NCI-H1092 treated with DMSO at 0.1 percent for 48 hours (cell line): ENCODE measurements around the gene PCNT.
"Not testable (repeated sequence)": the region's sequence is repeated elsewhere in the genome, so short reads cannot be mapped to it uniquely, and the experiment has no call there.

Experiments used
- DNase-seq: peaks from one replicate; lab custom pipeline; 2025; lab: John Stamatoyannopoulos, UW

PCNT gene

GRCh38 chr21:46308431-46308830 is 15.5 kb upstream of the PCNT start:
- DNase-seq = no peak

DNA sequence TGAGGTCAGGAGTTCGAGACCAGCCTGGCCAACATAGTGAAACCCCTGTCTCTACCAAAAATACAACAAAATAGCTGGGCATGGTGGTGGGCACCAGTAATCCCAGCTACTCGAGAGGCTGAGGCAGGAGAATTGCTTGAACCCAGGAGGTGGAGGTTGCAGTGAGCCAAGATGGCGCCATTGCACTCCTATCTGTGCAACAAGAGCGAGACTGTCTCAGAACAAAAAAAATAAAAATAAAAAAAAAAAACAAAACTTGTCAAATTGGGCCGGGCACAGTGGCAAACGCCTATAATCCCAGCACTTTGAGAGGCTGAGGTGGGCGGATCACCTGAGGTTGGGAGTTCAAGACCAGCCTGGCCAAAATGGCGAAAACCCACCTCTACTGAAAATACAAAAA is 13.7 kb upstream of the PCNT start:
- DNase-seq = not testable (repeated sequence)

- no peak for DNase-seq
Observed at GRCh38 chr21:46311568-46311967, 12.4 kb upstream of the PCNT start.

GRCh38 chr21:46312949-46313348 is 11.0 kb upstream of the PCNT start:
- no peak for DNase-seq

DNA sequence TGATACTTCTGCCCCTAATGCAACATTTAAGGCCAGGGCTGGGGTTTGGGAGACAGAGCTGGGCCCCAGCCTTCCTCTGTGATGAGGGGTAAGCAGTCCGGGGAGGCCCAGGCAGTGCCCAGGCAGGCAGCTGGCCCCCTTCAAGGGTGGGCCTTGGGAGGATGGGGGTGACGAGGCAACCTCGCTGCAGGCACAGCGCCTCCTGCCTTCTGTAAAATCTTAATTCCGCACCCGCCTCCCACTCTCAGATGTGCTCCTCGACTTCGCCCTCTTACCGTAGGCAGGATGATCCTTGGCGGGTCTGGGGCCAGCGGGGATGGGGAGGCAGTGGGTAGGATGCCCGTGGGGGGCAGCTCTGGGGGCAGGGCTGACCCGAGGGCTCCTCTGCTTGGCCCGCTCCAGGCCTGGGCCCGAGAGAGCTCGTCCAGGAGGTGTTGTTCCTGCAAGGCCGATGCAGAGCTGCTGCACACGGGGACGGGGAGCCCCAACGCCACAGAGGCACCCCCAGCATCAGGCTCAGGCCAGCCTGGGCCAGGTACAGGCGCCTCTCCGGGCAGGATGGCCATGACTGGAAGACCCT is 9.4 kb upstream of the PCNT start:
- no peak for DNase-seq

- no peak for DNase-seq
Observed at GRCh38 chr21:46316708-46317324, 7.1 kb upstream of the PCNT start.

DNA sequence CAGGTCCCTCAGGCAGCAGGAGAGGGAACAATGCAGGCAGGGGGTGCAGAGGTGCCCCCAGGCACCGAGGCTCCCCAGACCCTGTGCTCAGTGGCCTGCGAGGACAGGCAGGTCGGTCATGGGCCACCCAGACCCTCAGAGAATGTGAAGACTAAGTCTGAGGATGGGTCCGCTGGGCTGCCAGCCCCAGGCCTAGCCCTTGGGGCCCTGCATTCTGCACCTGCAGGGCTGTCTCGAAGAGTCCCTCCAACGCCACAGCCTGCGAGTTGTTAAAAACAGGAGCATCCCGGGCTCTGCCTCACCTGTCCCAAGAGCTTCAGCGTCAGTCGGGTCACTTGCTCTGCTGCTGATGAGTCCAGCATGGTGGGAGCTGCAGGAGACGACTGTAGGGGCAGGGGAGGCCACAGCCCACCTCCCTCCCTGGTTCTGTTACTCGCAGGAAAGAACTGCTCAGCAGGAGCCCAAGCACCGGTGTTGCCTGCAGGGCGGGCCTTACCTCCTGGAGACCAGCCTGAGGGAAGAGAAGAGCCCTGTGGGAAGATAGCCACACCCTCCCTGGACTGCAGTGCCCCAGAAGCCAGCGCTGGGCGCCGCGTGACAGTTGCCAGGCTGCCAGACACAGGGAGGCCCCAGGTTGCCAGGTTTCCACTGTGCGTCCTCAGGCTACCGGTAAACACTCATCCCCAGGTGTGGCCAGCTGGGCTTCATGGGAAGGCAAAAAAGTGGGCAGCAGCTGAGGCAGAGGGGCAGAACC is 6.1 kb upstream of the PCNT start:
- DNase-seq = no peak

- no peak for DNase-seq
Observed at GRCh38 chr21:46318464-46318845, 5.5 kb upstream of the PCNT start.

DNA sequence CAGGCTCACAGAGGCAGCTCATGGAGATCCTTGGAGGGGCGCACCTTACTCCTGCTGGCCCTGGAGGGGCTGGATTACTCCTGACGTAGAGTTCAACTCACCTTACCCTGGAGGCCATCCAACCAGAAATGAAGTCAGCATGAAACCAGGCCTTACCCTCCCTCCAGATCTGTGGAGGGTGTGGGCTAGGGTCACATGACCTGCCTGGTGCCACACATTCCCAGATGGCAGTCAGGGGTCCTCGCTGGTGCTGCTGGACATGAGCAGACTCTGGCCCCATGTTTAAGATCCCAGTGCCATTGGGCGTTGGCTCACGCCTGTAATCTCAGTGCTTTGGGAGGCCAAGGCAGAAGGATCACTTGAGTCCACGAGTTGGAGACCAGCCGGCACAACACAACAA is 4.8 kb upstream of the PCNT start:
- DNase-seq = no peak

DNA sequence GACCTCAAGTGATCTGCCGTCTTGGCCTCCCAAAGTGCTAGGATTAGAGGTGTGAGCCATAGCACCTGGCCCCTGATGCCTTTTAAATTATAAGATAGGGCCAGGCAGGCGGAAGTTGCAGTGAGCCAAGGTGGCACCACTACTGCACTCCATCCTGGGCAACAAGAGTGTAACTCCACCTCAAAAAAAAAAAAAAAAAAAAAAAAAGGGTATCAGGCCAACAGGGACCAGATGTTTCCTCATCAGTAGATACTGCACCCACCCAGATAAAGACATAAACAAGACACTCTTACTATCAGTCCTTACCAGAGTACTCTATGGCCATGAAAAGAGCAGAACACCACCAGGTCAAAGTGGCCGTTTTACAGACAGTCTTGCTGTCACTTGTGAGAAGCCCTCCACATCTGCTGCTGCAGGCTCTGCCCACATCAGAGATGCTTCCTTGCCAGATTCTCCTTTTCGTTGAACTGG is 3.6 kb upstream of the PCNT start:
- no peak for DNase-seq

- peak; percentile 14 for DNase-seq
Observed at GRCh38 chr21:46322351-46323226, 1.4 kb upstream of the PCNT start.

DNA sequence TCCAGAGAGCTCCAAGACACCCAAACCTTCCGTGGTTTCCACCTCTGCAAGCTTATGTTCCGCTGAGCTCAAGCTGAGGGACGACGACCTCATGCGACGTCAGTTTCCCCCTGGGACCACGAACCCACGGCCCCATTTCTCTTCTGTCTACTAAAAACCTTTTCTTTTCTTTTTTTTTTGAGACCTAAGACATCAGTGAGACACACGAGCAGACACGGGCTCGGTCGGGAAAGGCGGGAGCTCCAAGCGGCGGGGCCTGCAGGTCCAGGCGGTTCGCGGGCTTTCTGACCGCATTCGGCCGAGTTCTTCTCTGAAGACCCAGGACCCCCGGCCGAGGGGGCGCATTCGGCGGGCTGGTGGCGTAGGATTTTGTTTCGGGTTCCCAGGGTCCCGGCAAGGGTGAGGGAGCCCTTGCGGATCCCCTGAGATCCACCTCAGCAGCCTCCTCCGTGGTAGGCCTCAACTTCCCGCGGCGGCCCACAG is 688 bp upstream of the PCNT start:
- no peak for DNase-seq

- peak; percentile 93 for DNase-seq
Observed at GRCh38 chr21:46324390-46325072, 575 bp downstream of the PCNT start.

GRCh38 chr21:46325073-46325912 is 1.3 kb downstream of the PCNT start:
- DNase-seq = peak; percentile 70

DNA sequence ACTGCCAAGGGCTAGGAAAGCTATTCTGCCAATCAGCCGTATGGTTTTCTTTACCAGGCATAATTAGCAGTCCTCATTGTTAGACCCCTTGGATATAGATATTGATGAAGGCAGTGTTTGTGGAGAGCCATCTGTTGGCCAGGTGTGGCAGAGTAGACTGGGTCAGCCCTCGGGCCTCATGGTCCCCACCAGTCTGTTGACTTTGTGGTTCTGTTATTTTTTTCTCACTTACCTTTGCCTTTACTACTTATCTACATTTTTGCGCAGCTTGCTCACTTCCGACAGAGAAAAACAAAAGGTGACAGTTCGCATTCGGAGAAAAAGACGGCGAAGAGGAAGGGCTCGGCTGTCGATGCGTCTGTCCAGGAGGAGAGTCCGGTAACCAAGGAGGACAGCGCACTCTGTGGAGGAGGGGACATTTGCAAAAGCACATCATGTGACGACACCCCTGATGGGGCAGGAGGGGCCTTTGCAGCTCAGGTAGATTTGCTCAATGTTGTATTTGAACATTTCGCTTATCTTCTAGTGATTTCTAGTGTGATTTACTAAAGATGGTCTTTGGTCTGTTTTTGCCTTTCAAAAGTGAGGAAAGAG is 2.3 kb downstream of the PCNT start:
- DNase-seq = peak; percentile 28

DNA sequence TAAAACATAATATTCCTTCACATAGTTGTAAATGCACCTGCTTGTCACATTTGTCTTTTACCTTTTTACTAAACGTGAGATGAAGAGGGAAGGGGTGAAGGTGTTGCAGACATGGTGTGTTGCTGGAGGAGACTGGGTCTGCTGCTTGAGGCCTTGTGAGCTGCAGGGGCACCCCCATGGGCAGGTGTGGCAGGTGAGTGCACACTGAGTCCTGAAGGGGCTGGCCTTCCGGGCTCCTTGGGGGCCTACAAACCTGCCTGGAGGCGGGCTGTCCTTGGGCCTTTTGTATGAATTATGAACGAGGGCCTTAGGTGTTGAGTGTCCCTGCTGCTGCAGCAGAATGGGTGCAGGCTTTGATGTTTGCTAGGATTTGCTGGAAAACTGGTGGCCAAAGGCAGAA is 3.8 kb downstream of the PCNT start:
- DNase-seq = no peak

DNA sequence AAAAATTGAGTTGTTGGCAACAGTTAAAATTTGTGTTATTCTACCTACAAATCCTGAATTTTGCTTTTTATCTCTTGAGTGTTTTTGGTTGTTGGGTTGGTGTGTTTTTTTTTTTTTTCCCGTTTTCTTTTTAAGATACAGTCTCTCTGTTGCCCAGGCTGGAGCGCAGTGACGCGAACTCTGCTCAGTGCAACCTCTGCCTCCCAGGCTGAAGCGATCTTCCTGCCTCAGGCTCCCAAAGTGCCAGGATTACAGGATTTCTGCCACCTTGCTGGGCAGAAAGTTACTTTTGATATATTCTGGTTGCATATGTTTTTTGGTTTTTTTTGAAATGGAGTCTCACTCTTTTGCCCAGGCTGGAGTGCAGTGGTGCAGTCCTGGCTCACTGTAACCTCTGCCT is 4.2 kb downstream of the PCNT start:
- DNase-seq = no peak

DNA sequence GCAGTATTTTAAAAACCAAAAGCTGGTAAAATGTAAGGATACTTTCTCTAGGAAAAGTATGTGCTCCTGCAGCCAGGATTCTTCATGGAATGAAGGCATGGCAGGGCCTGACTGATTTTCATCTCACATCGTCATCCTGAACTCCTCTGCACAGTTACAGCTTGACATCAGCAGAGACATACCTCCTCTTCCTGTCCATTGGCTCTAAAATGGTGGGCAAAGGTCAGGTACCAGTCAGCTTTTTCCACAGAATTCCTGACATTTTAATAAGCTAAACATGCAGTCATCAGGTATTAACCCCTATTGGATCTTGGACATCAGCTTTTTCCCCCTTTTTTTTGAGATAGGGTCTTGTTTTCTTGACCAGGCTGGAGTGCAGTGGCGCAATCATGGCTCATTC is 5.8 kb downstream of the PCNT start:
- DNase-seq = no peak

- DNase-seq = no peak
Observed at GRCh38 chr21:46334351-46335140, 10.6 kb downstream of the PCNT start.

DNA sequence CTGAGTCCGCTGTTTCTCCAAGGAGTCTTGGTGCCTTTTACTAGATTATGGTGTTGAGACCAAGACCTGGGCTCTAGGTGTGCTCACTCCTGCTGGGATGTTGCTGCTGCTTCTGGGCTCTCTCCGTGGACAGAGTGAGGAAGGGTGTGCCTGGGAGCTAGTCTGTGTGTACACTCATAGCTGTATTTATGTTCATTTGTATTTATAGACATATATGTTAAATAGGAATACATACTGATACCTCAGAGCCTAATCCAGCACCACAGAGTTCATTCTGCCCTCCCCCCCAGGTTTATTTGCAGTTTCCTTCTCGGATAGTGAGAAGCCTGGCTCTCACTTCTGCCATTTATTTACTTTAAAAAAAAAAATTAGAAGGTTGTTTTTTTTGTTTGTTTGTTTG is 12.6 kb downstream of the PCNT start:
- DNase-seq = no peak
